GM12891 (cell line): ENCODE measurements around the gene SLCO2B1.

Experiments
- POLR2A ChIP-seq: IDR thresholded peaks from 2 replicates; pipeline ENCODE4 v1.6.1; 2011; ENCODE audit warnings: low read depth, low read length, control low read depth
- POLR2AphosphoS5 ChIP-seq: IDR thresholded peaks from 2 replicates; pipeline ENCODE4 v1.6.1; 2011; ENCODE audit warnings: low read depth, low read length, control low read depth

DNA sequence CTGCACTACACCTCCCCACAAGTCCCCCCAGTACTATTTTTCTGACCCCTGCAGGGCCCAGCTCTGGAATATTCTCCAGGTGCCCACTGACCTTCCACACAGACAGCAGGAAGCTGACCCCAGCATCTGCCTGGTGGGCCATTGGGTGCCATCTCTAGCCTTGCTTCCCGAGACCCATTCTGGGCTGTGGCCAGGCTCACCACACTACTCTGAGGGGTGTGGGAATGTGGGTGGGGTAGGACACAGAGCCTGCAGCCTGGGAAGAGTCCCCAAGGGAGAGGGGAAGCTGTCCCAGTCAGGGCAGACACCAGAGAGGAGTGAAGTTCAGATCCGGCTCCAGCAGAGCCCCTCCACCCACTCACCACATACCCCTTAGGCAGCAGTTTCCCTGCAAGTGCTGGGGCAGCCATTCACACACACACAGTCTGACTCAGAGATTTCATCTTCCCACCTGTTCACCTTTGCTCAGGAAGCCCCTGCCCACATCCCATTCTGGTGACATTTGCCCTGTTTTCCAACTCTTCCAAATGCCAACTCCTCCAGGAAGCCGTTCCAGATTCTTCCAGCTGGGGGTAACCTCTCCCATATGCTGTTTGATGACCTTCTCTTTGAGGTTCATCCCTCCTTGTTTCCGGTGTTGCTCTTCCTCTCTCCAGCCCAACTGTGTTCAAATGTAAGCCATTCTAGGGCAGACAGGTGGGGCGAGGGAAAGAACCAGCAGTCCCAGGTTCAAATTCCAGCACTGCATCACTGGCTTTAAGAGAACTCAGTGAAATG, 1.9 kb downstream of the SLCO2B1 start:
- no peak for TF ChIP-seq POLR2A
- TF ChIP-seq POLR2AphosphoS5: no peak
